AG08395 (cell line): ENCODE measurements around the gene NSRP1.
"Not testable (repeated sequence)": the region's sequence is repeated elsewhere in the genome, so short reads cannot be mapped to it uniquely, and the experiment has no call there.

Experiments used
- DNase-seq: peaks from one replicate; pipeline ENCODE4 v3.0.0; 2012; ENCODE audit warnings: mixed read lengths, low spot score

Gene NSRP1

DNA sequence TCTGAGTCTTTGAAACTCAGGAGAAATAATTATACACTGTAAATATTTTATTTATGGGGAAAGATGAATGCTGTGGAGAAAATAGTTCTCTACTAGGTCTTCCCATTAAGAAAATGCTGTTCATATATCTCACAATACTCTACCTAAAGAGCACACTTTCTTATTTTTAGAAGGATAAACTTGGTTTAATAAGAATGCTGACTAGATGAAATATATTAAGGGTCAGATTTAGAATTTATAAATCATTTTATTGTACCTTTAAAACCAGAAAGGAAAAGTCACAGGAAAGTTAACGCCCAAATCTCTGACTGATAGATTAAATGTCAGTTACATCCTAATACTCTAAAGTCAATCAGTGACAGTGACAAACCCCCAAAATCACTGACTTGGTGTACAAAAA is 70.1 kb downstream of the NSRP1 start:
- DNase-seq: no peak

DNA sequence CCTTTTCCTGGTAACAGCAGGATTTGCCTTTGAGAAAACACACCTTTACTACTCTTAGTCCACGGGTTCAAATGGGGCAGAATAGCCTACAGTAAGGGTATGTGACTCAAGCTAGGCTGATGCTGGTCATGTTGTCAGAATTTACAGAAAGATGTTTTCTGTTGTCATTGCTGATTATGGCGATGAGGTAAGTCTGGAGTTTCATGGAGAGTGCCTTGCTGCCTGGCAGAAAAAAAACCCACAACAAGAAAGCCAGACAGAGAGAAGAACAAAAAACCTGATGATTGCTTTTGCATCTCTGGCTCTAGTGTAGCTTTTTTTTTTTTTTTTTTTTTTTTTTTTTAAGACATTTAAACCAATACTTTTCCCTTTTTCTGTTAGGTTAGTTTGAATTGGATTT is 71.0 kb downstream of the NSRP1 start:
- no peak for DNase-seq

DNA sequence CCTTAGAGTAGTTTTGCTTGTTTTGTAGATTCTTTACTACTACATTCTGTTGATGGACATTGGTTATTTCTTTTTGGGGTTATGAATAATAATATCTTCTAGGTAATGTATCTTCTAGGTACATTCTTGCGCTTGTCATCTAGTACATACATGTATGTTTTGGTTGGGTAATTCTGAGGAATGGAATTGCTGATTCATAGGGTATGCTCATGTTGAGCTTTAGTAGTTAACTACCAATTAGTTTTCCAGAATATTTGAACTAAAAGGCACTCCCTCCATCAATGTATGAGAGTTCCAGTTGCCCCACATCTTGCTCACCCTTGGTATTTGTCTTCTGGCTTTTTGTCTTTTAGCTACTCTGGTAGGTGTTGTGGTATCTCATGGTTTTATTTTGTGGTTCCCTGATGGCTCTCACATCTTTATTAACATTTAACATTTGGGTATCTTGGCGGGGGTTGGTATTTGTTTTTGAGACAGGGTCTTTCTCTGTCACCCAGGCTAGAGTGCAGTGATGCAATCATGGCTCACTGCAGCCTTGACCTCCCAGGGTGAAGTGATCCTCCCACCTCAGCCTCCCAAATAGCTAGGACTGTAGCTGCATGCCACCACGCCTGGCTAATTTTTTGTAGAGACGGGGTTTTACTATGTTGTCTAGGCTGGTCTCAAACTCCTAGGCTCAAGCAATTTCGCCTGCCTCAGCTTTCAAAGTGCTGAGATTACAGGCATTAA is 71.8 kb downstream of the NSRP1 start:
- no peak for DNase-seq

DNA sequence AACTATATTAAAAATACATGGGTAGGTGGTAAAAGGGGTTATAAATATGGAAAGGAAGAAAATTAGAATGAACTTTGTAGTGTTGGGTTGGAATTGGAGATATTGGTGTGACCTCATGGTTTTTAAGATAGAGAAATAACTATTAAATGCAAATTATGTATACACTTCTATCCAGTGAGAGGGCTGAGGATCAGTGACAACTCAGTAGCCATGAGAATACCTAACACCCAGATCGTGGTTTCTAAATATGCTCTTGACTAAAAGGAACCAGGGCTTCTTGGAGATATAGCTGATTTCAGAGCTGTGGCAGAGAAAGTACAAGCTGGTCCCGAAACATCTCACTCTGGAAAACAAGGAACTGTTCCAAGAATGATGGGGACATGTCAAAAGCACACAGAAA is 74.5 kb downstream of the NSRP1 start:
- no peak for DNase-seq

DNA sequence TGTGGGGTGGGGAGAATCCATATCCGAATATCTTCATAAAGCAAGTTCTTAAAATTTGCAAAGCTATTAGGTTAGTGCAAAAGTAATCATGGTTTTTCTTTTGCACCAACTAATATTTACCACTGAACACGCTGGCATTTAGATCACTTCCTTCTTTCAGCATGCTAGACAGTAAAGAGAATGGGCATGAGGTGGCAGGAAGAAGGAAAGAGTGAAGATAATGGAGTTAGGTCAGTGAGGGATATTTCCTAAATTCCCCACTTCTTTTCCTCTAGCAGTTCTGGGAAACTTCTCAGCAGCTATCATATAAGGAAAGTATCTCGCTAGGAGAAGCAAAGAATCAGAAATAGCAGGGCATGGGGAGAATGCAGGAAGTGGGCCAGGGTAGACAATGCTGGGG is 79.9 kb downstream of the NSRP1 start:
- no peak for DNase-seq

DNA sequence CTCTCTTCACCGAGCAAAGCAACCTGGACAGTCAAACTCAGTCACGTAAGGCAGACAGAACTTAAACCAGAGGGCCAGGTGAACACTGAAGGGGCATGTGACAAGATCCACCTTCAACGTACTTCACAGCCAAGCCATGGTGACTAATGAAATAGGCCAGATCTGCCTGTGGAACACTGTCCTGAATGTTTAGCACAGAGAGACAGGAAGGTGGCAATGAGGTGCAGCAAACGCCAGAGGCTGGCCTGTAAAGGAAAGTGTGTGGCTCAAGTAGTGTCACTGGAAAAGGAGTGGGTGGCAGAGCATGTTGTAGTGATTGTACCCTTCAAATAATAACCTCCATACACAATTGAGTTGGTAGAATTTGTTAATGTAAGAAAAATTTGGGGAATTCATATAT is 80.8 kb downstream of the NSRP1 start:
- no peak for DNase-seq

DNA sequence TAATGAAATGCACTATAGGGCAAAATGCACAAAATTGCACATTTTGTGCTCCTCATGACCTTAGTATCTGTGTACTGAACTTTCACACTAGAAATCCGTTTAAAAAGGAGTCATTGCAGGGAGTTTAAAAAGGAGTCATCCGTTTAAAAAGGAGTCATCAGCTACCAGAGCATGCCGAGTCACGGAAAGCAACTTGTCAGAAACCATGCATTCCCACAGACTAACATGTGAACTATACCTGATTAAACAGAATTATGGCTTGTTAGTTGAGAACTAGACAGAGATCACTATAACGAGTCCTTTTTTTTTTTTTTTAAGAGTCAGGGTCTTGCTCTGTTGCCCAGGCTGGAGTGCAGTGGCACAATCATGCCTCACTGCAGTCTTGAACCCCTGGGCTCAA is 83.0 kb downstream of the NSRP1 start:
- DNase-seq: no peak

DNA sequence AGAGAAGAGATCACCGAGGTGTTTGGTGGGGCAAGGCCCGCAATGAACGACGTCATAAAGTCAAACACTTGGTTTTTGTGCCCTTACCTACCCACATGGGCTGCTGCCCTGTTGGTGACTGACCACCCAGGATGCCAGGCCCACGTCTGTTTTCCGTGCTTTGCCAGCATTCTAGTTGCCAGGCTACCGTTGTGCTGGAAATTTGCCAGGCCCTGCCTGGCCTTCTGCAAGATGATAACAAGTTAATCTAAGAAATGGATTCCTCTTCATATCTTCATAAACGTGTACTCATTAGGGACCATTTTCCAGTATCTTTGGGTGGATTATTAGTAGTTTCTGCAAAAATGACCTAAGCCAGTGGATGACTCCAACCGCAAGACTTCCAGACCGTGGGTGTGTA is 83.5 kb downstream of the NSRP1 start:
- DNase-seq: no peak

DNA sequence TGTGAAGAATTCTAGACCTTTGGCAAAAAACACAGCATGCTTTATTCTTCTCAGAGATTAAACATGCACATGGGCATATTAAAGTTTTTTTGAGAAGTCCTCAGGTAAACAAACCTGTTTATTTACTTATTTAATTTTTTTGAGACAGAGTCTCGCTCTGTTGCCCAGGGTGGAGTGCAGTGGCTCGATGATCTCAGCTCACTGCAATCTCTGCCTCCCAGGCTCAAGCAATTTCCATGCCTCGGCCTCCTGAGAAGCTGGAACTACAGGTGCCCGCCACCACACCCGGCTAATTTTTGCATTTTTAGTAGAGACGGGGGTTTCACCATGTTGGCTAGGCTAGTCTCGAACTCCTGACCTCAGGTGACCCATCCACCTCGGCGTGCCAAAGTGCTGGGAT is 84.0 kb downstream of the NSRP1 start:
- DNase-seq: not testable (repeated sequence)

DNA sequence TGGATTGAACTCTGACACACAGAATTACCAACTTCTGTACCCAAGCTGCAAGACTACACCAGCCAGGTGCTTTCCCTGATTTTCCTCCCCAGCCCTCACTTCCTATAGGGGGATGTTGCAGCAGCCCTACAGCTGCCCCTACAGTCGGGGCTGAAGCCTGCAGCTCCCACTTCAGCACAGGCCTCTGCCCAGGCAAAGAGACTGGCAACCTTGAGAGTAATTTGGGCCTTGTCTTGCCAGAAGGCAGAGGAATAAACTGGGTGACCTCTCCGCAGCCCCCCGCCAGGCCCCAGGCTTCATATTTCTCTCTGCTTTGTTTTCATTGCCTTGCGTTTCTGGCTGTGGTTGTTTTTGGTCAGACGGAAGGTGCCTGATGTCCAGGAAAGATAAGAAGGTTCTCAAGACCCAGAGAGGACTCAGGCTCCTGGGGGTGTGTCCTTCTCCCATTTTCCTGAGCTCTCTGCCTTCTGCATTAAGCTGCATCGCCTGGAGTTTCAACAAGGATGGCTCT is 86.9 kb downstream of the NSRP1 start:
- DNase-seq: no peak

DNA sequence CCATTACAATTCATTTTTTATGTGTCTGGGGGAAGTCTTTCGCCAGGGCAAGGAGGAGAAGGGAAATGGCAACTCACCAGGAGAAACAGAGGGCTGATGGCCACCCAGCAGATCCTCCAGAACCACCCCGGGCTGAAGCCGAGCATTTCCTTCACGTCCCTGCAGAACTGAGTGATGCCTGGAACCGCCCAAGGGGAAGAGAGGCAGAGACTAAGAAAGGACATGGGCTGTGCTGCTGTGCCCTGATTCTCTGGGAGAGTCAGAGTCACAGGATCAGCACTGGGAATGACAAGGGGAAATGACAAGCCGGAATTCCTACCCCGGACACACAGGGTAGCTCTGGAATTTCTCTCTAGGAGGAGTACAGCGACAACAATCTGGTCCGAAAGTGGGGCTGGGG is 91.0 kb downstream of the NSRP1 start:
- no peak for DNase-seq

DNA sequence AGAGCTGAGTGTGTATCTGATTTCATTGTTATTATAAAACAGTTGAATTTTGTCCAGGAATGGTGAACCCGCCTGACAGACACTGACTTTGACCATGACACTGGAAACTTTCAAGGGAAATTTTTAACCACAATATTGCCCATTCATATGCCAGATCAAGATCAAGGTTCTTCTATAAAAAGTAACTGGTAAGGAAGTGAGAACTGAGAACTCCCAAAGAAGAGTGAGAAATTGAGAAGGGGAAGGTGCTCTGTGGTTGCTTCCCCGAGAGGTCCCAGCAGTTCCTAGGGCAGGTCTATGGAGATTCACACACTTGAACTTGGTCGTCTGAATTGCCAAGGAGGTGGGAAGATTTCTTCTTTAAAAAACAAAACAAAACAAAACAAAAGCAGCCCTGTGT is 91.6 kb downstream of the NSRP1 start:
- DNase-seq: no peak

DNA sequence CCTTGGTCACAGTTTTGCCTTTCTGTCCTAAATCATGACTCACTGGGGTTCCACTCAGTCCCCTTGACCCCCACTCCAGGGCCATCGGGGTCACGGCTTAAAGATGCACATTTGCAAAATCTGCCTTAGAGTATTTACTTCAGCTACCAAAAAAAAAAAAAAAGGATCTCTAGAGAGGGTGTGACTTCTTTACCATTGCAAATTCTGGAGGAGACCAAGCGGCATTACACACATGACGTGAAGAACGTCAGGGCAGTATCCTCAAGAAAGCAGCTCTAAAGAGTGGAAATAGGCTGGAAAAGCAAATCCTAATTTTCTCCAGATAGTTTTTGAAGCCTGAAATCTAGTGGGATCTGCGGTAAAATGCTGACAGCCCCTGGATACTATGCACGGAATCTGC is 93.3 kb downstream of the NSRP1 start:
- no peak for DNase-seq

DNA sequence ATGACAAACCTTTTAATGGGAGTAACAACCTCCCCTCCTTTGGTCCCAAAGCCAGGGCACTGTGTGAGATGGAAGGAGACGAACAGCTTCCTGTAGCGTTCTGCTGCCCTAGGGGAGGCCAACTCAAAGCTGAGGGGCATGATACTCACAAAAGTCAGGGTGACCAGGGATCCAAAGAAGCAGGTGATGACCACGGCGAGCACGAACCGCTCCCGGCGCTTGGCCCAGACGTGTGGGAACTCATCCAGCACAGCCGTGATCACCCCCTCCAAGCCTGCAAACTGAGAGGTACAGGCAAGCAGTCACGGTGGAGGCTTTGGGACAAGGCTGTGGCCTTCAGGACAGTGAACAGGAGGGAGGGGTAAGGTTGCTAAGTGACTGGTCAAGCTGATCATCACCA is 93.8 kb downstream of the NSRP1 start:
- no peak for DNase-seq

DNA sequence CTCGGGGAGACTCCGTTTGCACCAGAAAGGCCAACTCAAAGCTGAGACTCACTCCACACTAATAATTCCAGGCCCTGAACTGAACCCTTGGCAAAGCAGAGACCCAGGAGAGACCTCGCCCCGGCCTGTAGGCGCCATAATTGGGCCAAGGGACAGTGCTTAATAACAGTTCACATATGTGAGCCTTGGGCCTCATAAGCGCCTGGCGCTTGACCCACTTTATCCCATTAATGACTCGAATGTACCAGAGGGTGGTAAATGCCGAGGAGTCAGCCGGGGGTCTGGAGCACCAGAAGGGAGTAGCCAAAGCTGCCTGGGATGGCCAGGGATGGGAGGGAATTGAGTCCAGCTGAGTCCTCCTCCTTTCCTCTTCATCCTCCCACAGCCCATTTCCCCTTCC is 94.3 kb downstream of the NSRP1 start:
- DNase-seq: no peak

DNA sequence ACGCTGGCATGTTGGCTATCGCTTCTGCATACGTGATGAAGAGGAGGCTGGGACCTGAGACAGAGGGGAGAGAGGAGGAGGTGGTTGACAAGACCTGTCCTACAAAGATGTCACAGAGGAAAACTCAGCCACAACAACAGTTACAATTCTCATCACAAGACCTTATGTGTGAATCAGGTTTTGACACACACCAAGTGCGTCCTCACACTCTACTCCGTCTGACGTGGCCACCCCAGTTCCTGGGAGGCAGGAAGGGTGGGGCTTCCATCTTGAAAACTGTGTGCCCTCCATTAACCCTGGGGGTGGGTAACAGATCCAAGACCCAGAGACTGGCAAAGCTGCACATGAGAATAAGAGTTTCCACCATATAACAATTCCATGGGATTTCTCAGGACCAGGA is 94.8 kb downstream of the NSRP1 start:
- no peak for DNase-seq

DNA sequence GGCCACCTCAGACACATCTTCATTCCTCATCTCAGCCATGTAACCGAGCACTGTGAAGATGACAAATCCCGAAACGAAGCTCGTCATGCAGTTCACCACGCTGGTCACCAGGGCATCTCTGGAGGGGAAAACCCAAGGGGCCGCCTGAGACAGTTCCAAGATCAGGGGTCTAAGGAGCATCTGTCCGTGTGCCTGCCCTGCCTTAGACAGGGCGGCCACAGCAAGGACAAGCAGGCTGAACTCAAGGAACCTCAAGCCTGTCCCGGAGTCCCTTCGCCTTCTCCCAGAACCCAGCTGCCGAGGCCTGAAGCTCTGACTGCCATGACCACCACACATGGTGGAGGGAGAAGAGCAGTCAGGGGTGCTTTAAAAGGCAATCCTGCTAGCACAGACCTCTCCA is 96.1 kb downstream of the NSRP1 start:
- no peak for DNase-seq

DNA sequence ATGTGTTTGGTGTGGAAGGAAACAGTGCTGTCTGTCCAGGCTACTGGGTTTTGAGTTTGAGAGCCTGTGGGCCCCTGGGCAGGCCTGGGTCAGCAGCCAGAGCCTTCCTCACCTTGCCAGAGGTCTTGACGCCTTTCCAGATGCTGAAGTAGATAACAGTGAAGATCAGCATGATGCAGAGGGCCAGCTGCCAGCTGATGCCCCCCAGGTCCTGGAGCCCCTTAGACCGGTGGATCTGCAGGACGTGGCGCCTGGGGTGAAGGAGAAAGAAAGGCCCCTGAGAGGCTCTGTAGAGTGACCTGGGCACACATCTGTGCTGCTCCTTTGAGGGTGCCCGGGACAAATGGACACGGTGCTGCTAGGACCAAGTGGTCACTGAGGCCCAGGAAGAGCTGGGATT is 100.4 kb downstream of the NSRP1 start:
- no peak for DNase-seq

DNA sequence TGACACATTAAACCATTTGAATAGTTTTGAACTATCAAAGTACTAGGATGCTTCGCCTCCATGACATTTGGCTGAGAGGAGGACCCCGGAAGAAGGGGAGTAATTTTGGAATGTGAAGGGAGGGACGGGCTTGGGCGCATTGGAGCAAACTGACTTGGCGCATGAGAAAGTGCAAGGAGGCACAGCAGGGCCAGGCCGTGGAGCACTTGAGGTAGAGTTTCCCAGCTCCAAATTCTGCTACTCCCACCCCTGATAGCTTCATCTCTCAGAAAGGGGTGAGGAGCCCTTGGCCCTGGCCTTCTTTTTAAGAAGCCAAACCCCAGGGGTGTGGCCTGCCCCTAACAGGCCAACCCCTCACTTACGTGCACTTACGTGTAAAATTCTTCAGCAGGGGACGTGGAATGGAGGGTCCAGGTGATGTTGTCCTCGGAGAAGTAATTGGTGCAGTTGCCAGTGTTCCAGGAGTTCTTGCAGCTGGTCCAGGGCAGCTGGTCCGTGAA is 101.2 kb downstream of the NSRP1 start:
- DNase-seq: no peak

DNA sequence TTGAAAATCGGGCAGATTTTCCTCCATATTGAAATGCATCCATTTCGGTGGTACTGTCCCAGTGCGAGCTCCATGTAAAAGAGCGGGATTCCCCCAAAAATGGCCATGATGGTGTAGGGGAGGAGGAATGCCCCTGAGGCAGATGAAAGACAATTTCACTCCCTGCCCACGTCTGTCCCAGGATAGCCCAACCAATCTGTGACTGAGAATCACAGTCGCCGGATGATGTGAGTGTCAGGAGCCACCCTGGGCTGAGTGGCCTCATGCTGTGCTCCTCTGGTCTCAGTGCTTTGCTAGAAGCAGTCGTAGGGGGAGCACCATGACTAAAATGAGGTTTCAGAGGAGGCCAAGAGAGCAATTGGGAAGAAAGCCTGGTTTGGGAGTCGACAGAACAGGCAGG is 102.2 kb downstream of the NSRP1 start:
- no peak for DNase-seq

DNA sequence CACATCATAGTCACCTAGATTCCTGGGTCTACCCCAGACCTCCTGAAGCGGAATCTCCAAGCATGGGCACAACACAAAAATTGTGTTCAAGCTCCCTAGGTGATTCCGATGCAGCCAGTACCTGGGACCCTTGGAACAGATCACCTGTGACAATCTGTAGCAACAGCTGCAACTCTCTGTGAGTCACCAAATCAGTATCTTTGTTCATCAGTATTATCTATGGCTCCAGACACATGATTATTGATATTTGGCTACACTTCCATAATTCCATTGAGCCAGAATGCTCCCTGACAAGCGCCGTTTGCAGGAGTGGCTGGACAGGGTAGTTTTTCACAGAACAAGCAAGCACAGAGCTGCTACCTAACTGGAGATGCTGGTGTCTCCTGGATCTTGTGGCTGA is 102.7 kb downstream of the NSRP1 start:
- no peak for DNase-seq

DNA sequence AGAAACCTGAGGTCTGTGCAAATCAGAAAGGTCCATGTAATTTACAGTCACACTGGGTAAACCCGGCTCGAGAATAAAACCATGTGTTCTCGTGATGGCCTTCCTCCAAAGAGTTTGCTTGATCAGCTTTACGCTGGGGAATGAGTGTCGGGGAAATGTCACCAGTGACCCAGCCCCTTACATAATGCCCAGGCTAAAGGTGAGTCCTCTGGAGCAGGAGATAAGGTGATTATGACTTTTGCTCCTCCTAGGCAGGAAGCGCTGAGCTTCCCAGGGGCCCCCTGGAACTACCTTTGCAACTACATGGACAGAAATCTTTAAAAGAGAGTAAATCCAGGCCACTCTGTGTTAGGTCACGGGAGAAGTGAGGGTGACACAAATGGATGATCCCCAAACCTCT is 103.2 kb downstream of the NSRP1 start:
- no peak for DNase-seq

DNA sequence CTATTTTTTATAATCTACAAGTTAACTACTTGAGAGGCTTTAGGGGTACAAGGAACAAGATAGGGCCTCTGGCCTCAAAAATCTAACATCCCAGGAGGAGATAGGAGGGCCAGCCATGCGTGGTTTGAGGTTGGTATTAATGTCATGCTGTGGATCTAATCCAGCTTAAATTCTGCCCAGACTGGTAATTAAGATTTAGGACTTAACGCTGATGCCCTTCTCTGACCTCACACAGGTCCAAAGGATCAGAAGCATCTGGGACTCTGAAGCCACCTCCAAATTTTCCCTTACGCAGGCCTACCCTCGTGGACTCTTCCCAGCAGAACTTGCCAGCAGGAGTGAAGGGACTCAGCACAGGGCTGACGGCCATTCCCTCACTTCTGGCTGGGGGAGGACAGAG is 103.8 kb downstream of the NSRP1 start:
- DNase-seq: no peak

DNA sequence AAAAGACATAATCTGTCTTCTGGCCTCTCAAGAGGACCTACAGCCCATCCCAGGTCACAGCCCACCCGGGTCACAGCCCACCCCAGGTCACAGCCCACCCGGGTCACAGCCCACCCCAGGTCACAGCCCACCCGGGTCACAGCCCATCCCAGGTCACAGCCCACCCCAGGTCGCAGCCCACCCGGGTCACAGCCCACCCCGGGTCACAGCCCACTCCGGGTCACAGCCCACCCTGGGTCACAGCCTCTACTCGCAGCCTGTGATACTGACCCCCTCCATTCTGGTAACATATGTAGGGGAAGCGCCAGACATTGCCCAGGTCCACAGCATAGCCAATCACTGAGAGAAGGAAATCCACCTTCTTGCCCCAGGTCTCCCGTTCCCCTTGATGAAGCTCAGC is 104.7 kb downstream of the NSRP1 start:
- DNase-seq: no peak
